ENCODE results near the gene RBM4.

Gene RBM4

GRCh38 chr11:66686801-66687750, 48.6 kb downstream of the RBM4 start:
- in situ Hi-C loops (cut with MboI; ENCODE audit: low pct_unique_long_range_greater_than_20kb, low sequenced_read_pairs, unreplicated experiment), result loop anchor here (25.0 kb wide), 1 partner anchor 275 kb away; the partner anchor contains the start of gene NPAS4

DNA sequence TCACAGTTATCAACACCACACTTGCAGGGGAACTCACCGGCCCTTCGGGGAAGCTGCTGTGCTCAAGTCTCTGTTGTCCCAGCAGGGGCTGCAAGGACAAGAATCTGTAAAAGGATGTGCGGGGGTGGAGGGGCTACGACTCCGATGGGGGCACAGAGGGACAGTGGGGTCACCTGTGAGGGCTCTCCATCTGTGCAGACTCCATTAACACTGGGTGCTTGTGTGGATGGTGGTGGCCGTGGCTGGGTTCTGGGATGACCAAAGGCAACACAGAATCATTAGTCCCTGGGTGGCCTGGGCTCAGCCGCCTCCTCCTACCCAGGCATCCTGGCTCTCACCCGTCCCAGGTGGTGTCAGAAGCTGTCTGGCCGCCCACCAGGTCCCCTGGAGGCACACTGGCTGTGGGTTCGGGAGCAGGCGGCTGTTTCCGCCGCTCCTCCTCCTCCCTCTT, 49.4 kb downstream of the RBM4 start:
- in situ Hi-C loops (cut with MboI; ENCODE audit: low pct_unique_long_range_greater_than_20kb, low sequenced_read_pairs, unreplicated experiment), result loop anchor here (25.0 kb wide), 1 partner anchor 276 kb away; the partner anchor contains the start of gene NPAS4
- no peak for DNase-seq (ENCODE audit: low spot score)
- TF ChIP-seq, protein P1, sequence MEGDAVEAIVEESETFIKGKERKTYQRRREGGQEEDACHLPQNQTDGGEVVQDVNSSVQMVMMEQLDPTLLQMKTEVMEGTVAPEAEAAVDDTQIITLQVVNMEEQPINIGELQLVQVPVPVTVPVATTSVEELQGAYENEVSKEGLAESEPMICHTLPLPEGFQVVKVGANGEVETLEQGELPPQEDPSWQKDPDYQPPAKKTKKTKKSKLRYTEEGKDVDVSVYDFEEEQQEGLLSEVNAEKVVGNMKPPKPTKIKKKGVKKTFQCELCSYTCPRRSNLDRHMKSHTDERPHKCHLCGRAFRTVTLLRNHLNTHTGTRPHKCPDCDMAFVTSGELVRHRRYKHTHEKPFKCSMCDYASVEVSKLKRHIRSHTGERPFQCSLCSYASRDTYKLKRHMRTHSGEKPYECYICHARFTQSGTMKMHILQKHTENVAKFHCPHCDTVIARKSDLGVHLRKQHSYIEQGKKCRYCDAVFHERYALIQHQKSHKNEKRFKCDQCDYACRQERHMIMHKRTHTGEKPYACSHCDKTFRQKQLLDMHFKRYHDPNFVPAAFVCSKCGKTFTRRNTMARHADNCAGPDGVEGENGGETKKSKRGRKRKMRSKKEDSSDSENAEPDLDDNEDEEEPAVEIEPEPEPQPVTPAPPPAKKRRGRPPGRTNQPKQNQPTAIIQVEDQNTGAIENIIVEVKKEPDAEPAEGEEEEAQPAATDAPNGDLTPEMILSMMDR (IDR thresholded peaks at IDR 0.05; ENCODE audit: extremely low read depth, insufficient read depth, missing control alignments), result no peak

More at GRCh38 chr11:66686801-66687750, 48.6 kb downstream of the RBM4 start:
- TF ChIP-seq, protein P1 (IDR thresholded peaks at IDR 0.05; ENCODE audit: extremely low read depth, insufficient read depth, missing control alignments), result no peak
- DNase-seq (ENCODE audit: low spot score), result no peak

- in situ Hi-C loops (cut with MboI; ENCODE audit: low pct_unique_long_range_greater_than_20kb, low sequenced_read_pairs, unreplicated experiment), result loop anchor here (25.0 kb wide), 1 partner anchor 277 kb away; the partner anchor contains the start of gene NPAS4
- DNase-seq (ENCODE audit: low spot score), result peak; percentile 12
- TF ChIP-seq, protein P1 (IDR thresholded peaks at IDR 0.05; ENCODE audit: extremely low read depth, insufficient read depth, missing control alignments), result no peak
These were observed 50.3 kb downstream of the RBM4 start for GRCh38 chr11:66688561-66689534.

DNA sequence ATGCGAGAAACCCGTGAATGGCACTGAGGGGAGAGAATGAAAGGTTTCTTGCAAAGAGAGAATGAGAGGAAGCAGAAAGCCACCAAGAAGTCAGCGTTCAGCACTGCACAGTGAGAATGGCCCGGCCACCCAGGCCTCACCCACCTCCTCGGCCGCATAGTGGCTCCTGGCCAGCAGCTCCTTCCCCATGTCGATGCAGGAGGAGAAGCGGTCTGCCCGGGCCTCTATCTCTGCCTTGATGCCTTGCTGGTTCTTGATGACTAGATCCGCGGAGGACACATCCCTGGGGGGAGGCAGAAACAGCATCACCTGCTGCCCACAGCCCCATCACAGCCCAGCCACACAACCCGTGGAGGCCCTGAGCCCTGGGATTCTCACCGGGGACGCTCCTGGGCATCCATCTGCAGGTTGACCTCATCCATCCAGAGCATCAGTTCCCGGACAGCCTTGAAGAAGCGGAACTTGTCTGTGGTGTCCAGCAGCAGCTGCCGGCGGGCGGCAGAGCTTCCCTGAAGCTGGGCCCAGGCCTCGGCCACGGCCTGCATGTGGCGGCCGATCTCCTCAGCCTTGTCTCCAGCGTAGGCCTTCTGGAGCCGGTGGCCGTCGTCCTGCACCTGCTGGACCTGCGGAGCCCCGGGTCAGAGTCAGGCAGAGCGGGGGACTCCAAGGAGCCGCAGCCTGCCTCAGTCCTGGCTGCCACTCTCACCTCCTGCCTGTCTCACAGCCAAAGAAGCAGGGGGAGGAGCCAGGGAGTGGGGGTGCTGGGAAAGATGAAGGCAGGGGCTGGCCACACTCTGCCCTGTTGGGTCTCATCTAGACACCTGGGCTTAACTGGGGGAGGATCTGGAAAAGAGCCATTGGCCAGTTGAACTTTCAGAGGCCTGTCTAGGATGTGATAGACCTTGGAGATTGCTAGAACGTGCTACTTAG, 51.4 kb downstream of the RBM4 start:
- TF ChIP-seq, protein P1 (IDR thresholded peaks at IDR 0.05; ENCODE audit: extremely low read depth, insufficient read depth, missing control alignments), result no peak
- peak; percentile 10 for DNase-seq (ENCODE audit: low spot score)
- in situ Hi-C loops (cut with MboI; ENCODE audit: low pct_unique_long_range_greater_than_20kb, low sequenced_read_pairs, unreplicated experiment), result loop anchor here (5.0 to 25.0 kb wide), 2 partner anchors 147 to 278 kb away; partner anchors contain the start of gene NPAS4

DNA sequence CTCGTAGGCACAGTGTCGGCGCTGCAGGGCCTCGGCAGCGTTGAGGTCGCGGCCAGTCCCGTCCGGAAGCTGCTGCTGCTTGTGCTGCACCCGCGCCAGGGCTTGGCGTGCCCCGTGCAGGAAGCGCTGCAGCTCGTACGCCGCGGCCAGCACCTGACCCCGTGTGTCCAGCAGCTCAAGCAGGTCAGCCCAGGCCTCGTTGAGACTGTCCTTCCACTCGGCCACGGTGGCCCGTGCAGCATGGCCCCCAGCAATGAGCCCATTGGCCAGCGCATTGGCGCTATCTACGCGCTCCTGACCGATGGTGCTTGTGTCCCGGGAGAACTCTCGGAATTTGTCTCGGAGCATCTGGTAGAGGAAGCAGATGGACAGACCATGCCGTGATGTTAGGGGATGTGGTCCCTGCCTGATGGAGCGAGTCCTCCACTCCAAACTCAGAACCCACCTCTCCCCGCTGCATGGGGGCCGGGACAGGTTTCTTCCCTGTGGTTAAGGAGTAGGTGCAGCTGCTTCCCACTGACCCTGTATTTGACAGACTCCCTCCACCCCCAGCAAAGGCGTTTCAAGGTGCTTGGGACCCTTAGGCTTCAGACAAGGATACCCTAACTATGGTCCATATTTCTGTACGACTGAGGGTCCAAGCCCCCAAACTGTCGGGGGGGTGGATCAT, 52.9 kb downstream of the RBM4 start:
- DNase-seq (ENCODE audit: low spot score), result no peak
- in situ Hi-C loops (cut with MboI; ENCODE audit: low pct_unique_long_range_greater_than_20kb, low sequenced_read_pairs, unreplicated experiment), result loop anchor here (5.0 to 25.0 kb wide), 2 partner anchors 146 to 279 kb away; partner anchors contain the start of gene NPAS4
- TF ChIP-seq, protein P1 (IDR thresholded peaks at IDR 0.05; ENCODE audit: extremely low read depth, insufficient read depth, missing control alignments), result no peak

All from GM13977 (cell line).